Measurements from ENCODE around the gene CUL3.

DNA sequence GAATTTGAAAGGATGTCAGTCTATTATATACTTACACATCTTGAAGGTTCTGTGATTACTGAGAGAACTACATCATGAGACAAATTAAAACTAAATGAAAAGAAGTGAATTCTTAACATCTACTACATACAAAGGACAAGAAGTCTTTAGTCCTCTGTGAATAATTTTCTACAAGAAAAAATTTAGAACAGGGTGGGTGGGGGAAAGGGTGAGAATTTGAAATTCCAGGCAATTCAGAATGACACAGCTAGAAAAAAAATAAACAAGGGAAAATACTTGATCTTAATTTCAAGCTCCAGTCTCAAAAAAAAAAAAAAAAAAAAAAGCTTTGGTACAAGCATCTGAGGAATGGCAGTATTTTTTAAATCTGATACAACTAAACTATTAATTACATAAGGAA, 15.5 kb downstream of the CUL3 start:
- no peak for TF ChIP-seq CTCF (IDR thresholded peaks at IDR 0.05)
- no peak for TF ChIP-seq POLR2AphosphoS5 (IDR thresholded peaks at IDR 0.05)
- no peak for TF ChIP-seq EP300 (IDR thresholded peaks at IDR 0.05)
- TF ChIP-seq POLR2A (IDR thresholded peaks at IDR 0.05) = no peak

Data from stomach (tissue), 4 donors.